HEK293T (cell line): Measurements from ENCODE around the gene TADA3.

Experiments used
- CTCF ChIA-PET: fragments of 350-600 bp; formaldehyde crosslinking; extraction: SDS; loops from one replicate; lab custom pipeline; 2021; ENCODE audit warnings: antibody characterized with exemption, inconsistent platforms; lab: Yijun Ruan, JAX
- POLR2A ChIA-PET: fragments of 350-600 bp; formaldehyde crosslinking; extraction: SDS; loops from one replicate; lab custom pipeline; 2020; ENCODE audit warnings: antibody characterized with exemption, inconsistent platforms; lab: Yijun Ruan, JAX
- DNase-seq: peaks from one replicate; pipeline ENCODE4 v3.0.0; 2012; ENCODE audit warnings: mixed read lengths; ENCODE audit errors: extremely low spot score
- ARNT ChIP-seq: fragments of 450-650 bp; IDR thresholded peaks from 2 replicates; pipeline ENCODE4 v1.6.1; 2017; ENCODE audit warnings: mild to moderate bottlenecking
- BHLHE40 ChIP-seq: fragments of 450-650 bp; IDR thresholded peaks from 2 replicates; pipeline ENCODE4 v1.6.1; 2016; ENCODE audit warnings: mild to moderate bottlenecking, moderate library complexity, borderline replicate concordance
- CTBP1 ChIP-seq: fragments of 450-650 bp; IDR thresholded peaks from 2 replicates; pipeline ENCODE4 v1.6.1; 2016; ENCODE audit warnings: borderline replicate concordance
- ELF4 ChIP-seq: fragments of 450-650 bp; IDR thresholded peaks from 2 replicates; pipeline ENCODE4 v1.6.1; 2017; ENCODE audit warnings: antibody characterized with exemption
- FOXA1 ChIP-seq: fragments of 450-650 bp; IDR thresholded peaks from 2 replicates; pipeline ENCODE4 v1.6.1; 2016; ENCODE audit warnings: mild to moderate bottlenecking
- FOXK2 ChIP-seq: fragments of 450-650 bp; IDR thresholded peaks from 2 replicates; pipeline ENCODE4 v1.6.1; 2016; ENCODE audit warnings: mild to moderate bottlenecking
- FOXM1 ChIP-seq: fragments of 450-650 bp; IDR thresholded peaks from 2 replicates; pipeline ENCODE4 v1.6.1; 2017; ENCODE audit warnings: mild to moderate bottlenecking, borderline replicate concordance
- HDGF ChIP-seq: fragments of 450-650 bp; IDR thresholded peaks from 2 replicates; pipeline ENCODE4 v1.6.1; 2017; ENCODE audit warnings: antibody characterized with exemption, borderline replicate concordance
- L3MBTL2 ChIP-seq: fragments of 450-650 bp; conservative IDR thresholded peaks from 2 replicates; pipeline ENCODE4 v1.6.1; 2016; ENCODE audit warnings: mild to moderate bottlenecking
- LEF1 ChIP-seq: fragments of 450-650 bp; IDR thresholded peaks from 2 replicates; pipeline ENCODE4 v1.6.1; 2017; ENCODE audit warnings: mild to moderate bottlenecking, borderline replicate concordance
- NFRKB ChIP-seq: fragments of 450-650 bp; IDR thresholded peaks from 2 replicates; pipeline ENCODE4 v1.6.1; 2016; ENCODE audit warnings: mild to moderate bottlenecking, moderate library complexity
- SP1 ChIP-seq: fragments of 450-650 bp; IDR thresholded peaks from 2 replicates; pipeline ENCODE4 v1.6.1; 2017
- SUZ12 ChIP-seq: fragments of 450-650 bp; IDR thresholded peaks from 2 replicates; pipeline ENCODE4 v1.6.1; 2016; ENCODE audit warnings: mild to moderate bottlenecking
- TARDBP ChIP-seq: fragments of 450-650 bp; IDR thresholded peaks from 2 replicates; pipeline ENCODE4 v1.6.1; 2016
- ZNF384 ChIP-seq: fragments of 450-650 bp; IDR thresholded peaks from 2 replicates; pipeline ENCODE4 v1.6.1; 2016
- TF ChIP-seq, protein P1 (sequence below): fragments of 450-650 bp; IDR thresholded peaks from 2 replicates; pipeline ENCODE4 v1.6.1; 2016

TADA3 gene

DNA sequence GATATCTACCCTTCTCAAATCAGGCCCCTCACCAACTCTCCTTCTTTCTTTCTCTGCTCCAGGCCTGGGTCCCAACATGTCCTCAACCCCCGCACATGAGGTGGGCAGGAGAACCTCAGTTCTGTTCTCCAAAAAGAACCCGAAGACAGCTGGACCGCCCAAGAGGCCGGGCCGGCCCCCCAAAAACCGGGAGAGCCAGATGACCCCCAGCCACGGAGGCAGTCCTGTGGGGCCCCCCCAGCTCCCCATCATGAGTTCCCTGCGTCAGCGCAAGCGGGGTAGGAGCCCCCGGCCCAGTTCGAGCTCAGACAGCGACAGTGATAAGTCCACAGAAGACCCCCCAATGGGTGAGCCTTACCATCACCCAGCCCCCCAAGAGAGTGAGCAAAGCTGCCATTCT lies 48.1 kb downstream of the TADA3 start:
- DNase-seq, result no peak
- TF ChIP-seq ZNF384 (no peak), FOXM1 (no peak), L3MBTL2 (no peak), SP1 (no peak), CTBP1 (no peak), FOXA1 (no peak), LEF1 (no peak), BHLHE40 (no peak), FOXK2 (no peak), TARDBP (no peak)
- TF ChIP-seq, protein P1, sequence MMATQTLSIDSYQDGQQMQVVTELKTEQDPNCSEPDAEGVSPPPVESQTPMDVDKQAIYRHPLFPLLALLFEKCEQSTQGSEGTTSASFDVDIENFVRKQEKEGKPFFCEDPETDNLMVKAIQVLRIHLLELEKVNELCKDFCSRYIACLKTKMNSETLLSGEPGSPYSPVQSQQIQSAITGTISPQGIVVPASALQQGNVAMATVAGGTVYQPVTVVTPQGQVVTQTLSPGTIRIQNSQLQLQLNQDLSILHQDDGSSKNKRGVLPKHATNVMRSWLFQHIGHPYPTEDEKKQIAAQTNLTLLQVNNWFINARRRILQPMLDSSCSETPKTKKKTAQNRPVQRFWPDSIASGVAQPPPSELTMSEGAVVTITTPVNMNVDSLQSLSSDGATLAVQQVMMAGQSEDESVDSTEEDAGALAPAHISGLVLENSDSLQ, result no peak
- CTCF ChIA-PET, result no interaction called here
- POLR2A ChIA-PET, result no interaction called here

DNA sequence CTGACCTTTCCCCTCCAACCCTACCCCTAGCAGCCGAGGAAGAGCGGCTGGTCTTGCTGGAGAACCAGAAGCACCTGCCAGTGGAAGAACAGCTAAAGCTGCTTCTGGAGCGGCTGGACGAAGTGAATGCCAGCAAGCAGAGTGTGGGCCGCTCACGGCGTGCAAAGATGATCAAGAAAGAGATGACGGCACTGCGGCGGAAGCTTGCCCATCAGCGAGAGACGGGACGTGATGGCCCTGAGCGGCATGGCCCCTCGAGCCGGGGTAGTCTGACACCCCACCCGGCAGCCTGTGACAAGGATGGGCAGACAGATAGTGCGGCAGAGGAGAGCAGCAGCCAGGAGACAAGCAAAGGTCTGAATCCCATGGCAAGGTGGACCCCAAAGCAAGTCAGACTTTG lies 48.7 kb downstream of the TADA3 start:
- ChIA-PET CTCF (no interaction called here), POLR2A (no interaction called here)
- no peak for DNase-seq
- TF ChIP-seq BHLHE40 (no peak), TARDBP (no peak), ELF4 (no peak), SP1 (no peak), FOXM1 (no peak), NFRKB (no peak), ZNF384 (no peak), HDGF (no peak), CTBP1 (no peak), SUZ12 (no peak), LEF1 (no peak), ARNT (no peak), FOXK2 (no peak), L3MBTL2 (no peak), FOXA1 (no peak)
- TF ChIP-seq, protein P1, result no peak

DNA sequence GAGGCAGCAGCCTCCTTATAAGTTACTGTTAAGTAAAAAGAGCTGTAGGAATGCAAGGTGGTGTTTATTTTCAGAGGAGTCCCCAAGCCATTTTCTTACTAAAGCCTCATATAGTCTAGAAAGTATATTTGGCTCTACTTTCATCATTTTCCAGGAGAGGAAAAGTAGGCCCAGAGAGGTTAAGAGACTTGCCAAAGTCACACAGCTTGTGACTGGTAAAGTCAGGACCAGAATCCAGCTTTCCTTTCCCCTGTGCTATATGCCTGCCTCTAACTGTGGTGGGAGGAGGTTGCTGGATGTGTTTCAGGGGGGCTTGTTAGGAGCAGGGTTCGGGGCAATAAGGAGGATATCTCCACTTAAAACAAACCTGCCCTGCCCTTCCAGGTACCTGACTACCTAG lies 49.7 kb downstream of the TADA3 start:
- POLR2A ChIA-PET, result no interaction called here
- CTCF ChIA-PET, result no interaction called here
- DNase-seq, result no peak
- TF ChIP-seq, protein P1, result no peak
- TF ChIP-seq ARNT (no peak), ELF4 (no peak), CTBP1 (no peak), NFRKB (no peak), BHLHE40 (no peak)

DNA sequence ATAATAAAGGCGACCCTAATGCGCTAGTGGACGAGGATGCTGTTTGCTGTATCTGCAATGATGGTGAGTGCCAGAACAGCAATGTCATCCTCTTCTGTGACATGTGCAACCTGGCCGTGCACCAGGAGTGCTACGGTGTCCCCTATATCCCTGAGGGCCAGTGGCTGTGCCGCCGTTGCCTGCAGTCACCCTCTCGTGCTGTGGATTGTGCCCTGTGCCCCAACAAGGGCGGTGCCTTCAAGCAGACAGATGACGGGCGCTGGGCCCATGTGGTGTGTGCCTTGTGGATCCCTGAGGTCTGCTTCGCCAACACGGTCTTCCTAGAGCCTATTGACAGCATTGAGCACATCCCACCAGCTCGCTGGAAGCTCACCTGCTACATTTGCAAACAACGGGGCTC lies 53.1 kb downstream of the TADA3 start:
- CTCF ChIA-PET, result no interaction called here
- POLR2A ChIA-PET, result interaction anchor here (2.6 kb wide), 1 partner anchor 10 kb away, joined by 11 read pairs; the partner anchor contains the start of gene OGG1
- DNase-seq, result no peak
- TF ChIP-seq CTBP1 (no peak), L3MBTL2 (no peak), TARDBP (no peak), SUZ12 (no peak), ZNF384 (no peak), LEF1 (no peak), HDGF (no peak), SP1 (no peak), ARNT (no peak), ELF4 (no peak), FOXM1 (no peak), NFRKB (no peak), BHLHE40 (no peak), FOXK2 (no peak), FOXA1 (no peak)
- TF ChIP-seq, protein P1, result no peak

DNA sequence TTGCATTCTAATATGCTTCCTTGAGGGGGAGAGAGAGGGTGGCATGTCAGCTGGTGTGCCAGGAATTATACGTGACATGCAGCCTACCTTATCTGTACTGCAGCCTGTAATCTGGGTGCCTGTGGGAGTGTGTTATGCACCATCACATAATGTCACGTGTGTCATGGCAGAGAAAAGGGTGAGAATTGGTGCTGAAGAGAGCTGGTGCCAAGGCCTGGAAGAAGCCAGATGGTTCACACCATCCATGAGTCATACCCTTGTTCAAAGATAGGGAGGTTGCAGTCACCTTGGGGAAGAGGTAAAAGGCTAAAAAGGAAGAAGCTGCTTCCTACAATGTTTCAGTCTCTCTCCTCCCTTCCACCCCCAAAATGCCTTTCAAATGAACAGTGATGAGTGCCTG lies 55.4 kb downstream of the TADA3 start:
- ChIA-PET POLR2A (interaction anchor here (1.7 kb wide), 1 partner anchor 12 kb away, joined by 11 read pairs; the partner anchor contains the start of gene OGG1), CTCF (interaction anchor here (0.8 to 1.3 kb wide), 2 partner anchors 9 to 10 kb away, joined by 3 read pairs; no protein-coding TSS in a partner anchor)
- DNase-seq, result no peak
- TF ChIP-seq NFRKB, result no peak
- no peak for TF ChIP-seq FOXK2
- TF ChIP-seq, protein P1, result no peak
- TF ChIP-seq TARDBP, result no peak
